ENCODE data around the gene NSMCE1.

- TF ChIP-seq CTCF (conservative IDR thresholded peaks at IDR 0.05 in 1 of 2, IDR thresholded peaks at IDR 0.05 in 1 of 2; ENCODE audit: low read depth in 1 of 2, low read length in 2 of 2) = no peak
- TF ChIP-seq EZH2 (IDR thresholded peaks at IDR 0.05; ENCODE audit: low read length, missing control alignments) = no peak
Measured at GRCh38 chr16:27241658-27242057, 26.9 kb downstream of the NSMCE1 start.

Data from fibroblast of lung (primary cell).